OCI-LY3 (cell line): ENCODE results near the gene BRPF3.

Experiments
- CTCF ChIP-seq: fragments of 200-600, 300-600 bp; sonication (generic); IDR thresholded peaks from 2 replicates; pipeline ENCODE4 v1.5.1; 2014; ENCODE audit warnings: antibody characterized with exemption, low read length, low read depth
- EZH2phosphoT487 ChIP-seq: fragments of 200-600 bp; shearing (Covaris generic); IDR thresholded peaks from 2 replicates; pipeline ENCODE4 v1.6.1; 2018; ENCODE audit warnings: antibody characterized with exemption, mixed run types, low read depth

GRCh38 chr6:36216559-36216958 is 20.0 kb downstream of the BRPF3 start:
- TF ChIP-seq CTCF (no peak), EZH2phosphoT487 (no peak)
